Cardiac fibroblast (primary cell): ENCODE measurements around the gene SPSB1.

Experiments
- DNase-seq, 2 donors: peaks; one replicate each; pipeline versions ENCODE4 v3.0.0 to v3.0.0-alpha.2; 2010; ENCODE audit warnings: low read depth in 2 of 2
- H3K4me3 ChIP-seq, 2 donors: replicated peaks in 1 of 2; 1 replicate in 1 of 2; 2 replicates in 1 of 2; pipeline ENCODE4 v1.5.1; 2011; ENCODE audit warnings: low read depth in 2 of 2, low read length in 2 of 2, mild to moderate bottlenecking in 2 of 2, moderate library complexity in 1 of 2
- CTCF ChIP-seq: IDR thresholded peaks from one replicate; pipeline ENCODE4 v1.5.1; 2011; ENCODE audit warnings: low read depth, mild to moderate bottlenecking, low read length, inconsistent platforms

Gene SPSB1

GRCh38 chr1:9278116-9278515 lies 14.6 kb upstream of the SPSB1 start:
- TF ChIP-seq CTCF: no peak
- peak in 1 of 2 donors; percentile 57 for DNase-seq
- no peak overlapping the region for H3K4me3 ChIP-seq

- no peak for DNase-seq
- no peak overlapping the region for H3K4me3 ChIP-seq
- no peak for TF ChIP-seq CTCF
Observed at GRCh38 chr1:9278585-9279153, 14.0 kb upstream of the SPSB1 start.

GRCh38 chr1:9279172-9279840 lies 13.4 kb upstream of the SPSB1 start:
- no peak for TF ChIP-seq CTCF
- no peak for DNase-seq
- H3K4me3 ChIP-seq: no peak overlapping the region

GRCh38 chr1:9280015-9280860 lies 12.5 kb upstream of the SPSB1 start:
- H3K4me3 ChIP-seq: no peak overlapping the region
- TF ChIP-seq CTCF: peak; percentile 16
- DNase-seq: peak; percentile 87 to 93

- H3K4me3 ChIP-seq: no peak overlapping the region
- TF ChIP-seq CTCF: no peak
- peak; percentile 35 to 36 for DNase-seq
Observed at GRCh38 chr1:9281071-9281827, 11.4 kb upstream of the SPSB1 start.

GRCh38 chr1:9281908-9282695 lies 10.6 kb upstream of the SPSB1 start:
- no peak for DNase-seq
- no peak for TF ChIP-seq CTCF
- H3K4me3 ChIP-seq: no peak overlapping the region
